Muscle of leg (tissue), 11 donors: Measurements from ENCODE around the gene HOXC13. TPM values are rescaled to one million over a fixed set of nuclear protein-coding genes. Genes with fewer than 3 reads are reported as not detected.
A peak's percentile ranks its signal among the peaks of the same experiment; 100 is the strongest.

Source experiments
- DNase-seq: peaks from one replicate; pipeline ENCODE4 v3.0.0; 2013
- H3K27ac ChIP-seq: one replicate; pipeline ENCODE4 v1.5.1; 2013; ENCODE audit warnings: mild to moderate bottlenecking, low read length, control low read depth
- H3K27me3 ChIP-seq: one replicate; pipeline ENCODE4 v1.6.1; 2013; ENCODE audit warnings: low read length; ENCODE audit not compliant: control insufficient read depth, insufficient read depth
- H3K36me3 ChIP-seq: one replicate; pipeline ENCODE4 v1.6.1; 2013; ENCODE audit warnings: low read length; ENCODE audit not compliant: control insufficient read depth, insufficient read depth
- H3K4me1 ChIP-seq: one replicate; pipeline ENCODE4 v1.6.1; 2013; ENCODE audit warnings: low read length; ENCODE audit not compliant: control insufficient read depth, insufficient read depth
- H3K4me3 ChIP-seq: one replicate; pipeline ENCODE4 v1.5.1; 2013; ENCODE audit warnings: low read length, control low read depth
- H3K9me3 ChIP-seq: replicated peaks from 2 replicates; pipeline ENCODE4 v1.6.1; 2013; ENCODE audit warnings: low read depth, low read length; ENCODE audit not compliant: control insufficient read depth
- WGBS: methylation state at CpG from one replicate; pipeline ENCODE4 v1.1.5; 2013; ENCODE audit warnings: missing lambda C conversion rate; ENCODE audit not compliant: insufficient coverage; 5-methylcytosine and 5-hydroxymethylcytosine counted together
- polyA plus RNA-seq, 8 donors: library from polyadenylated mRNA; unstranded; fragments of 120-200 nt; gene quantifications; one replicate each; pipeline versions ENCODE4 v1.2.1 to v1.2.3, GENCODE V29; 2013; ENCODE audit warnings: inconsistent platforms in 1 of 8, low replicate concordance in 1 of 8; ENCODE audit not compliant: insufficient read length in 8 of 8, insufficient read depth in 1 of 8
- total RNA-seq: library from RNA; stranded (reverse); fragments of 120-200 nt; gene quantifications from one replicate; pipeline ENCODE4 v1.2.4, GENCODE V29; 2013

Gene HOXC13
- total and polyA plus RNA-seq, 9 donors = 0.04 to 0.45 (median 0.06) TPM; not detected in 5

DNA sequence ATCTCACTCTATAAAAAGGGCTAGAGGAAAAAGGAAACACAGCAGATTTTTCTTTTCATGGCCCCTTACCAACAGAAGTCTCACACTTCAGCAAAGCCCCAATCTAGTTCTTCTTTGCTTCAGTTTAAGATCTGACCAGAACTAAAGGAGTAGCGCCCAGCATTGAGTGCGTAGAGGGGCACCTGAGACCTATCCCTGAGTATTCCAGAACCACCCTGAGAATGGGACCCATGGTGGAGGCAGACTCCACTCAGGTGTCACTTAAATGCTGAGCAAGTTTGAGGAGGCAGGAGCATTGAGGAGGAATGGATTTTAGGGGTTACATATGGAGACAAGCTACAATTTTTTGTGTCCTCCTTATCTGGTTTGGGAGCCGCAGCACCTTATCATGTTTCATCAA is 32.5 kb downstream of the HOXC13 start:
- Histone ChIP-seq H3K9me3 (no peaks in the 10 kb centered on the region), H3K4me3 (no peak overlapping the region), H3K27me3 (peaks cover 96% of the 10 kb centered on the region), H3K27ac (no peak overlapping the region), H3K4me1 (peaks cover 63% of the 10 kb centered on the region), H3K36me3 (no peaks in the 10 kb centered on the region)
- WGBS = 100% methylated on average over 1 of the region's 3 CpGs
- no peak for DNase-seq

DNA sequence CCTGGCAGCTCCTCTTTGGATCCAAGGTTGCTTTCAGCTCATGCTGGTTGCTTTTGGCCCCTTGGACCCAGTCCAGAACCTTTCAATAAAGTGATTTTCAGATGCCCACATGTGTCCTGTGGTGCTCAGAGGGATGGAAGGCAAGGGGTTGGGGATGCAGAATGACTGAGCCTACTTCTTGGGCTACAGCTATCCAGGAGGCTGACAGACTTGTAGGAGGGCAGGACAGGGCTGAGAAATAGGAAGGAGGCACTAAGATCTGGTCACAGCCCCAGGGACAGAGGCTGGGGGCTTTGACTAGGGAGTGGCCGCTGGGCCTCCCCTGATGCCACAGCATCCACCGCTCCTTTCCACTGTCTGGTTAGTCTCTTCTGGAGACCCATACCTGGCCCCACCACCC is 33.1 kb downstream of the HOXC13 start:
- H3K27ac ChIP-seq = peak overlapping the region; percentile 96
- no peaks in the 10 kb centered on the region for H3K9me3 ChIP-seq
- H3K27me3 ChIP-seq = peaks cover 95% of the 10 kb centered on the region
- DNase-seq = no peak
- no peak overlapping the region for H3K4me3 ChIP-seq
- no peaks in the 10 kb centered on the region for H3K36me3 ChIP-seq
- peaks cover 64% of the 10 kb centered on the region for H3K4me1 ChIP-seq
- 78% methylated on average over 1 of the region's 2 CpGs for WGBS

DNA sequence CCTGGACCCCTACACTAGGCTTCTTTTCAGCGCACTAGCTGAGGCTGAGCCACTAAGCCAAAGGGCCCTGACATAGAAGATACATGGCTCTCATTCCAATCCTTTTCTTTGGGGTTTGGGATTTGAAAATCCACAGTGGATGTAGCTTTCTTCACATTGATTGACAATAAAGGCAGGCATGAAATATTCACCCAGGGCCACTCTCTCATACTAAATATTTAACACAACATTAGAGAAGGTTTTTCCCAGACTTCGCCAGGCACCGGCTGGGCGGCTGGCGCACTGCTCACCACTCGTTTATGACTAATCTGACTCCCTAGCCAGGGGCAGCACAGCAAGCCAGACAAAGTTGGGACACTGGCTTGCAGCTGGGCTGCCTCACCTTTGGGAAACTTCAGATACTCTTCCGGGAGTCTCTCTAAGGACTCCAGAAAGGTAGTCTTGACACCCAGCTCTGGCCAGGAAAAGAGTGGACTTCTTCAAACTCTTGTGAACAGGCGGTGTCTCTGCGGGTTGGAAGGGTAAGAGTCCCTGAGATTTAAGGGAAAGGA is 33.6 kb downstream of the HOXC13 start:
- H3K9me3 ChIP-seq = no peaks in the 10 kb centered on the region
- DNase-seq = peak; percentile 41
- peak overlapping the region; percentile 96 for H3K27ac ChIP-seq
- WGBS = 60% methylated on average over 6 of the region's 9 CpGs
- H3K36me3 ChIP-seq = no peaks in the 10 kb centered on the region
- H3K4me1 ChIP-seq = peaks cover 64% of the 10 kb centered on the region
- H3K4me3 ChIP-seq = peak overlapping the region; percentile 59
- peaks cover 94% of the 10 kb centered on the region for H3K27me3 ChIP-seq

DNA sequence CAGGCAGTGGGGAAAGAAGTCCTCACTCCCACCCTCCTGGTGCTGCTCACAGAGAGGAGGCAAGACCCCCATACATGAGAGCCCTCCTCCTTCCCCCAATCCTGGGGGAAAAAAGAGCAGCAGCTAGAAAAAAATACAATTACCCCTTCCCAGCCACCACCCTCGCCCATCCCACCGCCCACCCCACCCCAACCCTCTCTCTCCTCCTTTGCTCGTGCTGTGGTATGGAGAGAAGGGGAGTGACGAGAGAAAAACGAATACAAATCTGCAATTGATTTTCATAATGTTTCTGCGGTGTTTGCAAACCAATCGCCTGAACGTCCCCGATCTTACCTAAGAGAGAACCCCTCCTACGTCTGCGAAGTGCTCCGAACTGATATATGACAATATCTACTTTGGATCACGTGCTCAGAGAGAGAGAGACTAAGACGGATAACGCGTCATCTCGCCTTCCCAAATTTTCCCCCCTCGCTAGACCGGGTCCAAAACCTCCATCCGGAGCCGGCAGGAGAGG is 34.1 kb downstream of the HOXC13 start, which contains the start of gene HOXC11:
HOXC11 (plus strand) TSS at position 405 of the 514 bp plus-strand sequence. CDS start 116 bp downstream, outside the sequence.
- no peak for DNase-seq
- H3K4me1 ChIP-seq = peaks cover 64% of the 10 kb centered on the region
- H3K4me3 ChIP-seq = peak within 1 kb of the TSS; percentile 59
- peak within 1 kb of the TSS; percentile 96 for H3K27ac ChIP-seq
- peaks cover 89% of the 10 kb centered on the region for H3K27me3 ChIP-seq
- no peaks in the 10 kb centered on the region for H3K9me3 ChIP-seq
- no peaks in the 10 kb centered on the region for H3K36me3 ChIP-seq
- WGBS = 0% methylated on average over 3 of the region's 21 CpGs

DNA sequence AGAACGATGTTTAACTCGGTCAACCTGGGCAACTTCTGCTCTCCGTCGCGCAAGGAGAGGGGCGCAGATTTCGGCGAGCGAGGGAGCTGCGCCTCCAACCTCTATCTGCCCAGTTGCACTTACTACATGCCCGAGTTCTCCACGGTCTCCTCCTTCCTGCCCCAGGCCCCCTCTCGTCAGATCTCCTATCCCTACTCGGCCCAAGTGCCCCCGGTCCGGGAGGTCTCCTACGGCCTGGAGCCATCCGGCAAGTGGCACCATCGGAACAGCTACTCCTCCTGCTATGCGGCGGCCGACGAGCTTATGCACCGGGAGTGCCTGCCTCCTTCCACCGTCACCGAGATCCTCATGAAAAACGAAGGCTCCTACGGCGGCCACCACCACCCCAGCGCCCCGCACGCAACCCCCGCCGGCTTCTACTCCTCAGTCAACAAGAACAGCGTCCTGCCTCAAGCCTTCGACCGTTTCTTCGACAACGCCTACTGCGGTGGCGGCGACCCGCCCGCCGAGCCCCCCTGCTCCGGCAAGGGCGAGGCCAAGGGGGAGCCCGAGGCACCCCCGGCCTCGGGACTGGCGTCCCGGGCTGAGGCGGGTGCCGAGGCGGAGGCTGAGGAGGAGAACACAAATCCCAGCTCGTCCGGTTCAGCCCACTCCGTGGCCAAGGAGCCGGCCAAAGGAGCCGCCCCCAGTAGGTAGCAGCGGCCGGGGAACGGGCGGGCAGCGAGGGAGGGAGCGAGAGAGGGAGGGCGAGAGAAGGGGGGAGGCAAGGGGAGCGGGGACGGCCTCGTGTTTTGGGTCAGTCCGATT is 34.8 kb downstream of the HOXC13 start:
- peak overlapping the region; percentile 59 for H3K4me3 ChIP-seq
- peak; percentile 80 for DNase-seq
- H3K36me3 ChIP-seq = no peaks in the 10 kb centered on the region
- no peaks in the 10 kb centered on the region for H3K9me3 ChIP-seq
- peak overlapping the region; percentile 96 for H3K27ac ChIP-seq
- peaks cover 64% of the 10 kb centered on the region for H3K4me1 ChIP-seq
- WGBS = under 1% methylated on average over 60 of the region's 71 CpGs
- peaks cover 87% of the 10 kb centered on the region for H3K27me3 ChIP-seq

DNA sequence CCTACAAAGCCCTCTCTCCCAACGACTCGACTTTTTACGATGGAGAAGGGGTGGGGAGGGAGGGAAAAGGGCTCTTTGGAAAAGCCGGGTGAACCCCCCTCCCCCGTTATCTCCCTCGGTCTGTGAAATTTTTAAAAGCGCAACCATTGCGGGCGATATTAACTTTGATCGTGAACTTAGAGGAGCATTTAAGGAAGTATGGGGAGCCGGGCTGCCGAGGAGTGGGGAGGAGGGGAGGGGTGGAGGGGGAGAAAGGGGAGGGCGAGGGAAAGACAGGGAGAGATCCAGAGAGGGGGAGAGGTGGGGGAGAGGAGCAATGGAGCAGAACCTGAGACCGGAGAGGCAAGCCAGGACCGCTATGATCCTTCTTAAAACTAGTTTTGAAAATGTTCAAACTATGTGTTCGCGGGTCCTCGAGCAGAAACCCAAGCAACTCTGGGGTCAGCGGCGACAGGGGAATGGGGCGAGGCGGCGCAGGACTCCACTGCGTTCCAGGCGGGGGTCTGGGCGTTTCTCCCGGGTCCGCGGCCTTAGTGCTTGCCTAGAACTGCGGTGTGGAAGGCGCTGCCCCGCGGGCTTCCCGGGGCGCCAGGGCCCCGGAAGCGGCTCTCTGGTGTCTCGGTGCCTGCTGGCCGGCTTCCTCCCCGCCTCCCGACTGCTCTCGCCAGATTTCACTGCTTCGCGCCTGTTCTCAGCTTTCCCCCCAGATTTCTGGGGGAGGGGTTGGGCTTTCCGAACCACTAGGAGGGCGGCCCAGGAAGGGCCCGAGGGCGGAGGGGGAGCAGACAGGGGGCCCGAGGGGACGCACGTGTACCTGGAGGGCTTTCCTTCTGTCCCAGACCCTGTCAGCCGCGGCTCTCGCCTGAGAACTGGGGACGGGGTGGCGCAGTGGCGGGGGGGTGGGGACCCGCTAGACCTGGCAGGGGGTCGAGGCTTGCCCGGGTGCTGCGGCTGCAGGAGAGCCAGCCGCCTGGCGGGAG is 35.7 kb downstream of the HOXC13 start, which contains the start of gene HOTAIR:
HOTAIR (minus strand) TSS at position 871 of the 980 bp plus-strand sequence.
- Histone ChIP-seq H3K36me3 (no peaks in the 10 kb centered on the region), H3K27ac (peak within 1 kb of the TSS; percentile 96), H3K4me1 (peaks cover 65% of the 10 kb centered on the region), H3K9me3 (no peaks in the 10 kb centered on the region), H3K4me3 (peak within 1 kb of the TSS; percentile 59), H3K27me3 (peaks cover 86% of the 10 kb centered on the region)
- DNase-seq = peak; percentile 89
- under 1% methylated on average over 37 of the region's 63 CpGs for WGBS

DNA sequence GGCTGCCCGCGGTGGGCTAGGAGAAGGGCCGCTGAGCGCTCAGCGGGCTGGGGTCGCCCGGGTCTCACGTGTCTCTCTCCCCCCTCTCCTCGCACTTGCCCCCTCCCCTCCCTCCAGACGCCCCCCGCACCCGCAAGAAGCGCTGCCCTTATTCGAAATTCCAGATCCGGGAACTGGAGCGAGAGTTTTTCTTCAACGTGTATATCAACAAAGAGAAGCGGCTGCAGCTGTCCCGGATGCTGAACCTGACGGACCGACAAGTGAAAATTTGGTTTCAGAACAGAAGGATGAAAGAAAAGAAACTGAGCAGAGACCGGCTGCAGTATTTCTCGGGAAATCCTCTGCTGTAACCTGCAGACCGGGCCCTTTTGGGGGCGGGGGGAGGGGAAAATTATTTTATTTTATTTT is 36.4 kb downstream of the HOXC13 start:
- Histone ChIP-seq H3K4me1 (peaks cover 65% of the 10 kb centered on the region), H3K4me3 (peak overlapping the region; percentile 59), H3K36me3 (no peaks in the 10 kb centered on the region), H3K9me3 (no peaks in the 10 kb centered on the region), H3K27me3 (peaks cover 85% of the 10 kb centered on the region), H3K27ac (peak overlapping the region; percentile 96)
- DNase-seq = peak; percentile 81
- 1% methylated on average over 12 of the region's 25 CpGs for WGBS

DNA sequence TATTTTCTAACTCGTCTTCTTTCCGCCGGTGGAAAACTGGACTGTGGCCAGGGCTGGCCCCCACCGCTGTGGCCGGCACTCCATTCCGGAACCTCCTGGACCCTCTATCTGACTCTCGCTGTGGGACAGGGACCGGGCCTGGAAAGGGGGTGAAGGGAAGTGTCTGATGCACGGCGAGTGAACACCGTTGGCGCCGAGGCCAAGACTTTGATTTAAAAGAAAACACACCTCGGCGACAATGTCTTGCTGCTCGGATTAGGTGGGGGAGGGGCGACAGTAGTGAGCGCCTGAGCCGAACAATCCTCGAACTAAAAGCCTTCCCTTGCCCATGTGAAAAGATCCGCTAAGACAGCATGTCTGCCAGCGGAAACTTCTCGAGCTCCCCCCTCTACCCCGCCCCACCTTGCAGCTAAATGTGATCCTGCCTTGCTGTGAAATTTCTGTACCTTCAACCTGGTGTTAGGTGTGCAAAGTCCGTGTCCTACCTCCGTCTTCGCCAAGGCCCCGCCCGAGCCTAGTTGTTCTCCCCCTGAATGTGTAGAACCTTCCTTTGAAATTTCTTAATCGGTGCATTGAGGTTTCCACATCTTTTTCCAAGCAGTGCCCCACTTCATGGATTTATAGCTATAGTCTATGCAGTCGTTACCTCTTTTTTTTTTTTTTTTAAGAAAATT is 37.0 kb downstream of the HOXC13 start:
- peak overlapping the region; percentile 59 for H3K4me3 ChIP-seq
- DNase-seq = peak; percentile 54
- H3K27me3 ChIP-seq = peaks cover 83% of the 10 kb centered on the region
- peak overlapping the region; percentile 96 for H3K27ac ChIP-seq
- 41% methylated on average over 14 of the region's 31 CpGs for WGBS
- peaks cover 67% of the 10 kb centered on the region for H3K4me1 ChIP-seq
- H3K36me3 ChIP-seq = no peaks in the 10 kb centered on the region
- no peaks in the 10 kb centered on the region for H3K9me3 ChIP-seq

DNA sequence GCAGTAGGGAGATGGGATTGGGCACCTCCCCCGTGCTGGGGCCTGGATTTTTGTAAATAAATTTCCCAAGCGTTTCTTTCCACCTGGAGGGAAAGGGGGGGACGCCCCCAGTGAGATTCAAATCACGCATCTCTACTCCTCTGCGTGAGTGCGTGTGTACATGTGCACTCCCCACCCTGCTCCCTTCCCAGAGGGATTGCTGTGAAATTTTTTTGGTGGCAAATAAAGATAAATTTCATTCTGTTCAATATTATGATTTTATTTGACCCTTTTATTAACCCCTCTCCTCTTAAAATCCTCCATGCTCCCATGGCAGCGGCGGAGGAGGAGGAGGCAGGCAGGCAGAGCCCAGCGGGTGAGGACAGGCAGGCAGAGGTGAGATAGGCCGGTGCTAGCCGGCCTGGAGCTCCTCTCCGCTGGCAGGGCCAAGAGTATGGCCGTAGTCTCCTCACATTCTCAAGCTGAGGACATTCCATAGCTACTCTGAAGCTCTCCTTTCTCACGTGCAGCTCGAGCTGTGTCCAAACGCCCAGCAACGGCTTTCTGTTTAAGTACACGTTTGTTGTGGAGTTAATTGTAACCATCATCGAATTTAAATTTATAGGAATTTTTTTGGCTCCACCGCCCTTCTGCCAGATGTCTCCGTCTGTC is 37.7 kb downstream of the HOXC13 start:
- peaks cover 73% of the 10 kb centered on the region for H3K4me1 ChIP-seq
- peaks cover 82% of the 10 kb centered on the region for H3K27me3 ChIP-seq
- no peak overlapping the region for H3K4me3 ChIP-seq
- H3K27ac ChIP-seq = peak overlapping the region; percentile 96
- H3K9me3 ChIP-seq = no peaks in the 10 kb centered on the region
- no peaks in the 10 kb centered on the region for H3K36me3 ChIP-seq
- 16% methylated on average over 6 of the region's 21 CpGs for WGBS
- peak; percentile 95 for DNase-seq
